SK-N-SH (cell line): ENCODE data around the gene MITD1. TPM values are rescaled to one million over a fixed set of nuclear protein-coding genes. Genes with fewer than 3 reads are reported as not detected.

Experiments used
- CTCF ChIA-PET: fragments of 300-600, 350-600 bp; formaldehyde crosslinking; extraction: SDS; loops from one replicate; lab custom pipeline; 2021; lab: Yijun Ruan, JAX
- POLR2A ChIA-PET: fragments of 350-600 bp; sonication (Branson Sonifier 250); formaldehyde crosslinking; extraction: SDS; loops from one replicate; lab custom pipeline; 2020; ENCODE audit warnings: antibody characterized with exemption, inconsistent platforms; lab: Yijun Ruan, JAX
- DNase-seq: peaks from one replicate; pipeline ENCODE4 v3.0.0; 2012
- H2AFZ ChIP-seq: fragments of 200-600 bp; sonication (generic); 2 replicates; pipeline ENCODE4 v1.8.1; 2016; ENCODE audit warnings: antibody characterized with exemption, mild to moderate bottlenecking, low read depth
- H3F3A ChIP-seq: fragments of 200-600 bp; sonication (generic); replicated peaks from 2 replicates; pipeline ENCODE3; 2016; ENCODE audit warnings: antibody characterized with exemption, mild to moderate bottlenecking; ENCODE audit not compliant: insufficient read depth
- H3K27ac ChIP-seq, 2 experiments: fragments of 200-500 bp in 1 of 2; fragments of 200-600 bp in 1 of 2; sonication (Bioruptor generic) in 1 of 2; sonication (generic), shearing (Covaris generic) in 1 of 2; 2 replicates each; pipeline versions ENCODE4 v1.5.1 to v1.6.1; 2014 to 2016; ENCODE audit warnings: low read depth in 2 of 2, inconsistent platforms in 1 of 2, low read length in 1 of 2, mild to moderate bottlenecking in 1 of 2, mixed read lengths in 1 of 2
- H3K27me3 ChIP-seq: fragments of 200-600 bp; sonication (generic), shearing (Covaris generic); 2 replicates; pipeline ENCODE4 v1.6.1; 2016; ENCODE audit warnings: mixed run types; ENCODE audit not compliant: insufficient read depth
- H3K36me3 ChIP-seq, 2 experiments: fragments of 200-500 bp in 1 of 2; fragments of 200-600 bp in 1 of 2; sonication (Bioruptor generic) in 1 of 2; sonication (generic) in 1 of 2; replicated peaks in 1 of 2; 2 replicates each; pipeline versions ENCODE3 to v1.5.1; 2014 to 2016; ENCODE audit warnings: low read length in 1 of 2, mild to moderate bottlenecking in 1 of 2; ENCODE audit not compliant: insufficient read depth in 2 of 2, control insufficient read depth in 1 of 2
- H3K4me1 ChIP-seq, 2 experiments: fragments of 200-500 bp in 1 of 2; fragments of 200-600 bp in 1 of 2; sonication (Bioruptor generic) in 1 of 2; sonication (generic), shearing (Covaris generic) in 1 of 2; 2 replicates each; pipeline versions ENCODE4 v1.5.1 to v1.6.1; 2014 to 2016; ENCODE audit warnings: low read depth in 1 of 2, low read length in 1 of 2, mixed run types in 1 of 2; ENCODE audit not compliant: insufficient read depth in 2 of 2, control insufficient read depth in 1 of 2
- H3K4me2 ChIP-seq: fragments of 200-600 bp; sonication (generic), shearing (Covaris generic); 2 replicates; pipeline ENCODE4 v1.6.1; 2017; ENCODE audit warnings: mixed run types
- H3K4me3 ChIP-seq, 2 experiments: fragments of 200-500 bp in 1 of 2; fragments of 200-600 bp in 1 of 2; sonication (Bioruptor generic) in 1 of 2; sonication (generic), shearing (Covaris generic) in 1 of 2; 2 replicates each; pipeline versions ENCODE4 v1.5.1 to v1.8.1; 2014 to 2016; ENCODE audit warnings: low read depth in 2 of 2, inconsistent platforms in 1 of 2, low read length in 1 of 2, mild to moderate bottlenecking in 1 of 2, mixed read lengths in 1 of 2, moderate library complexity in 1 of 2
- H3K79me2 ChIP-seq: fragments of 200-600 bp; sonication (generic); 2 replicates; pipeline ENCODE4 v1.8.1; 2017; ENCODE audit warnings: mild to moderate bottlenecking; ENCODE audit not compliant: insufficient read depth
- H3K9ac ChIP-seq: fragments of 200-600 bp; sonication (generic); 2 replicates; pipeline ENCODE4 v1.6.1; 2017; ENCODE audit warnings: mixed run types
- H3K9me2 ChIP-seq: fragments of 200-600 bp; sonication (generic); 2 replicates; pipeline ENCODE4 v1.6.1; 2017; ENCODE audit warnings: mixed run types
- H3K9me3 ChIP-seq: fragments of 200-600 bp; sonication (generic); 2 replicates; pipeline ENCODE4 v1.6.1; 2017; ENCODE audit warnings: mixed run types, mild to moderate bottlenecking, moderate library complexity
- H4K20me1 ChIP-seq: fragments of 200-600 bp; sonication (generic); 2 replicates; pipeline ENCODE4 v1.6.1; 2017; ENCODE audit warnings: mild to moderate bottlenecking, mixed run types; ENCODE audit not compliant: insufficient read depth
- ELF1 ChIP-seq: IDR thresholded peaks from 2 replicates; pipeline ENCODE4 v1.4.0; 2012
- EP300 ChIP-seq, 2 experiments: IDR thresholded peaks; 2 replicates each; pipeline versions ENCODE4 v1.4.0 to v1.6.1; 2012; ENCODE audit warnings: borderline replicate concordance in 1 of 2, low read depth in 1 of 2, low read length in 1 of 2
- FOSL2 ChIP-seq: IDR thresholded peaks from 2 replicates; pipeline ENCODE4 v1.4.0; 2012; ENCODE audit warnings: low read depth, mild to moderate bottlenecking, moderate library complexity, borderline replicate concordance
- FOXJ3 ChIP-seq: sonication (generic); formaldehyde crosslinking; IDR thresholded peaks from 2 replicates; pipeline ENCODE4 v1.5.1; 2020; ENCODE audit warnings: mild to moderate bottlenecking, missing genetic modification reagents
- GATA2 ChIP-seq: sonication (generic); formaldehyde crosslinking; IDR thresholded peaks from 2 replicates; pipeline ENCODE4 v1.5.0; 2020; ENCODE audit warnings: mild to moderate bottlenecking, missing genetic modification reagents
- JUND ChIP-seq: IDR thresholded peaks from 2 replicates; pipeline ENCODE4 v1.4.0; 2012
- MAX ChIP-seq: IDR thresholded peaks from 2 replicates; pipeline ENCODE4 v1.4.0; 2012; ENCODE audit warnings: low read depth
- MEF2A ChIP-seq: IDR thresholded peaks from 2 replicates; pipeline ENCODE4 v1.4.0; 2012; ENCODE audit warnings: low read depth, borderline replicate concordance
- MXI1 ChIP-seq: IDR thresholded peaks from 2 replicates; pipeline ENCODE4 v1.6.1; 2012; ENCODE audit warnings: mild to moderate bottlenecking, low read depth, low read length, improper control_type of control experiment
- NRF1 ChIP-seq: IDR thresholded peaks from 2 replicates; pipeline ENCODE4 v1.6.1; 2012; ENCODE audit warnings: low read depth, mild to moderate bottlenecking, low read length
- POLR2AphosphoS5 ChIP-seq: IDR thresholded peaks from 2 replicates; pipeline ENCODE4 v1.6.1; 2012; ENCODE audit warnings: low read depth, low read length
- REST ChIP-seq: IDR thresholded peaks from 2 replicates; pipeline ENCODE4 v1.6.1; 2012; ENCODE audit warnings: mild to moderate bottlenecking, low read depth, low read length, moderate library complexity
- RFX5 ChIP-seq: IDR thresholded peaks from 2 replicates; pipeline ENCODE4 v1.6.1; 2012; ENCODE audit warnings: mild to moderate bottlenecking, improper control_type of control experiment, low read length
- SMC3 ChIP-seq: IDR thresholded peaks from 2 replicates; pipeline ENCODE4 v1.6.1; 2012; ENCODE audit warnings: low read depth, low read length, improper control_type of control experiment
- TCF12 ChIP-seq: IDR thresholded peaks from 2 replicates; pipeline ENCODE4 v1.4.0; 2012
- TEAD4 ChIP-seq: IDR thresholded peaks from 2 replicates; pipeline ENCODE4 v1.4.0; 2012; ENCODE audit warnings: mild to moderate bottlenecking, borderline replicate concordance; ENCODE audit not compliant: insufficient read depth
- USF1 ChIP-seq: IDR thresholded peaks from 2 replicates; pipeline ENCODE4 v1.4.0; 2012; ENCODE audit warnings: low read depth, borderline replicate concordance
- USF2 ChIP-seq: fragments of 150-350 bp; IDR thresholded peaks from 2 replicates; pipeline ENCODE4 v1.6.1; 2017; ENCODE audit warnings: antibody characterized with exemption, low read length, low read depth, borderline replicate concordance
- YY1 ChIP-seq: IDR thresholded peaks from 2 replicates; pipeline ENCODE4 v1.4.0; 2012; ENCODE audit warnings: low read depth, mild to moderate bottlenecking
- ZBTB33 ChIP-seq: IDR thresholded peaks from 2 replicates; pipeline ENCODE4 v1.4.0; 2012; ENCODE audit warnings: low read depth, borderline replicate concordance
- WGBS: methylation state at CpG from one replicate; pipeline ENCODE4 v1.1.6; 2017; ENCODE audit warnings: low lambda C conversion rate; 5-methylcytosine and 5-hydroxymethylcytosine counted together
- polyA plus RNA-seq, 3 experiments: library from polyadenylated mRNA; depleted of rRNA; stranded (reverse); fragments of >200 nt; gene quantifications; 2 replicates each; pipeline ENCODE4 v1.2.3, GENCODE V29; 2012

Gene MITD1
- polyA plus RNA-seq, 1 of the 3 experiments (the other 2 are of a cell fraction), result 11.8 TPM

- TF ChIP-seq ZBTB33 (peak; percentile 66), MXI1 (peak; percentile 94), USF1 (peak; percentile 48; the same call in 1 of the 2 replicates), JUND (no peak), MEF2A (no peak), TEAD4 (no peak), TCF12 (peak; percentile 32; the same call in 1 of the 2 replicates), SMC3 (no peak), MAX (peak; percentile 99)
- TF ChIP-seq, all 33 proteins: peak for 16
These were observed 26.0 kb downstream of the MITD1 start, which contains the start of the genes LIPT1 and TSGA10 (continued) for GRCh38 chr2:99154643-99155536.

- TF ChIP-seq REST (no peak), RFX5 (no peak), FOXJ3 (no peak), FOSL2 (no peak), POLR2AphosphoS5 (no peak), TCF12 (no peak), EP300 (IDR thresholded peaks at IDR 0.05; ENCODE audit: borderline replicate concordance in 1 of 2, low read depth in 1 of 2, low read length in 1 of 2) (no peak), YY1 (no peak), ELF1 (no peak), GATA2 (CRISPR knock-in tag) (no peak), USF2 (no peak), SMC3 (no peak), NRF1 (no peak), TEAD4 (no peak)
- peak overlapping the region in 1 of 2 experiments; percentile 70; a peak in 1 of 4 replicates for H3K27ac ChIP-seq
- no peaks in the 10 kb centered on the region for H3K79me2 ChIP-seq
- WGBS, result 36% methylated on average over 12 of the region's 12 CpGs
- POLR2A ChIA-PET, result interaction anchor here (0.7 to 2.0 kb wide), 7 partner anchors 8 to 183 kb away, joined by 3 to 20 read pairs (median 4); partner anchors contain the start of genes C2orf15 and EIF5B
- H3K4me1 ChIP-seq, result peaks cover 0 to 8% of the 10 kb centered on the region in 2 experiments; a peak in 2 of 4 replicates
- peak overlapping the region; percentile 90 for H2AFZ ChIP-seq
- peaks cover 0 to 16% of the 10 kb centered on the region in 2 experiments for H3K36me3 ChIP-seq
- H3K9ac ChIP-seq, result peak overlapping the region; percentile 68
- CTCF ChIA-PET, result interaction anchor here (0.9 to 1.4 kb wide), 3 partner anchors 26 to 336 kb away, joined by 3 to 5 read pairs (median 3); partner anchors contain the start of gene REV1
- no peaks in the 10 kb centered on the region for H3K9me2 ChIP-seq
- H3F3A ChIP-seq, result no peaks in the 10 kb centered on the region
- peak overlapping the region; percentile 83 to 88 for H3K4me3 ChIP-seq
- peak overlapping the region; percentile 83 for H3K4me2 ChIP-seq
- no peaks in the 10 kb centered on the region for H3K9me3 ChIP-seq
- peak; percentile 12 for DNase-seq
- no peaks in the 10 kb centered on the region for H3K27me3 ChIP-seq
- H4K20me1 ChIP-seq, result no peaks in the 10 kb centered on the region
These were observed 26.8 kb downstream of the MITD1 start for GRCh38 chr2:99153921-99154604.
